ENCODE data around the gene NTM. TPM values are rescaled to one million over a fixed set of nuclear protein-coding genes. Genes with fewer than 3 reads are reported as not detected.

The NTM gene
- polyA plus RNA-seq, 1 donor (not counting 4 experiments of a cell fraction or from before 2014, with no cell fraction given) = 47.9 TPM

GRCh38 chr11:132005887-132006286 is 635.5 kb downstream of the NTM start:
- Histone ChIP-seq H3K4me3 (ENCODE audit: control insufficient read depth in 2 of 3, extremely low read depth in 1 of 3, insufficient read depth in 2 of 3, low read depth in 1 of 3, low read length in 3 of 3) (no peak overlapping the region), H3K9me1 (ENCODE audit: control insufficient read depth, extremely low read depth, insufficient read depth, low read length) (no peaks in the 10 kb centered on the region), H3K4me2 (ENCODE audit: control insufficient read depth, extremely low read depth, insufficient read depth, low read depth, low read length) (no peak overlapping the region), H3K27ac (ENCODE audit: control insufficient read depth, insufficient read depth, low read length) (no peak overlapping the region), H3K36me3 (ENCODE audit: control insufficient read depth in 2 of 2, extremely low read depth in 1 of 2, insufficient read depth in 2 of 2, low read length in 2 of 2) (no peaks in the 10 kb centered on the region), H3K9me3 (ENCODE audit: control insufficient read depth, low read depth, low read length) (no peaks in the 10 kb centered on the region), H2AFZ (ENCODE audit: control insufficient read depth, low read length) (no peak overlapping the region), H4K20me1 (ENCODE audit: control insufficient read depth, extremely low read depth, insufficient read depth, low read length) (no peaks in the 10 kb centered on the region), H3K27me3 (ENCODE audit: control insufficient read depth, extremely low read depth, insufficient read depth, low read length) (no peaks in the 10 kb centered on the region), H3K4me1 (ENCODE audit: control insufficient read depth, extremely low read depth, insufficient read depth, low read length) (no peaks in the 10 kb centered on the region), H3K79me2 (ENCODE audit: control insufficient read depth, insufficient read depth, low read length) (no peaks in the 10 kb centered on the region), H3K9ac (ENCODE audit: control insufficient read depth, extremely low read depth, insufficient read depth, low read length) (no peak overlapping the region)
- dilution Hi-C loops (cut with MboI; ENCODE audit: extremely low pct_ligation_motif_present, low sequenced_read_pairs) = no loop called here
- FAIRE-seq (no peak), DNase-seq (ENCODE audit: low read depth, low spot score) (no peak)
- TF ChIP-seq EZH2 (IDR thresholded peaks at IDR 0.05; ENCODE audit: low read length) (no peak), CTCF (optimal IDR thresholded peaks at IDR 0.05 in 1 of 3, IDR thresholded peaks at IDR 0.05 in 1 of 3, conservative IDR thresholded peaks at IDR 0.05 in 1 of 3; ENCODE audit: extremely low read depth in 1 of 3, insufficient read depth in 2 of 3, low read length in 3 of 3) (no peak)

- H3K9ac ChIP-seq (ENCODE audit: control insufficient read depth, extremely low read depth, insufficient read depth, low read length) = no peak overlapping the region
- no peak overlapping the region for H3K4me2 ChIP-seq (ENCODE audit: control insufficient read depth, extremely low read depth, insufficient read depth, low read depth, low read length)
- H4K20me1 ChIP-seq (ENCODE audit: control insufficient read depth, extremely low read depth, insufficient read depth, low read length) = no peaks in the 10 kb centered on the region
- H3K4me3 ChIP-seq (ENCODE audit: control insufficient read depth in 2 of 3, extremely low read depth in 1 of 3, insufficient read depth in 2 of 3, low read depth in 1 of 3, low read length in 3 of 3) = no peak overlapping the region
- DNase-seq (ENCODE audit: low read depth, low spot score) = no peak
- TF ChIP-seq EZH2 (IDR thresholded peaks at IDR 0.05; ENCODE audit: low read length) = no peak
- no peak for TF ChIP-seq CTCF (optimal IDR thresholded peaks at IDR 0.05 in 1 of 3, IDR thresholded peaks at IDR 0.05 in 1 of 3, conservative IDR thresholded peaks at IDR 0.05 in 1 of 3; ENCODE audit: extremely low read depth in 1 of 3, insufficient read depth in 2 of 3, low read length in 3 of 3)
- H3K27me3 ChIP-seq (ENCODE audit: control insufficient read depth, extremely low read depth, insufficient read depth, low read length) = no peaks in the 10 kb centered on the region
- no peak overlapping the region for H3K27ac ChIP-seq (ENCODE audit: control insufficient read depth, insufficient read depth, low read length)
- FAIRE-seq = no peak
- H3K9me1 ChIP-seq (ENCODE audit: control insufficient read depth, extremely low read depth, insufficient read depth, low read length) = no peaks in the 10 kb centered on the region
- dilution Hi-C loops (cut with MboI; ENCODE audit: extremely low pct_ligation_motif_present, low sequenced_read_pairs) = no loop called here
- no peaks in the 10 kb centered on the region for H3K4me1 ChIP-seq (ENCODE audit: control insufficient read depth, extremely low read depth, insufficient read depth, low read length)
- H3K36me3 ChIP-seq (ENCODE audit: control insufficient read depth in 2 of 2, extremely low read depth in 1 of 2, insufficient read depth in 2 of 2, low read length in 2 of 2) = no peaks in the 10 kb centered on the region
- no peaks in the 10 kb centered on the region for H3K9me3 ChIP-seq (ENCODE audit: control insufficient read depth, low read depth, low read length)
- no peaks in the 10 kb centered on the region for H3K79me2 ChIP-seq (ENCODE audit: control insufficient read depth, insufficient read depth, low read length)
- no peak overlapping the region for H2AFZ ChIP-seq (ENCODE audit: control insufficient read depth, low read length)
These were observed 636.6 kb downstream of the NTM start for GRCh38 chr11:132006884-132007580.
